Neural cell (in vitro differentiated cells): Measurements from ENCODE around the gene DAW1.

Experiments used
- MXI1 ChIP-seq: fragments of 450-650 bp; conservative IDR thresholded peaks from 2 replicates; pipeline ENCODE4 v1.6.1; 2014; ENCODE audit warnings: antibody characterized with exemption, mild to moderate bottlenecking; ENCODE audit not compliant: poor library complexity, severe bottlenecking
- TF ChIP-seq, protein P1 (sequence below): fragments of 450-650 bp; IDR thresholded peaks from 2 replicates; pipeline ENCODE4 v1.5.1; 2014; ENCODE audit warnings: antibody characterized with exemption, mild to moderate bottlenecking, moderate library complexity; ENCODE audit not compliant: poor library complexity, severe bottlenecking

DNA sequence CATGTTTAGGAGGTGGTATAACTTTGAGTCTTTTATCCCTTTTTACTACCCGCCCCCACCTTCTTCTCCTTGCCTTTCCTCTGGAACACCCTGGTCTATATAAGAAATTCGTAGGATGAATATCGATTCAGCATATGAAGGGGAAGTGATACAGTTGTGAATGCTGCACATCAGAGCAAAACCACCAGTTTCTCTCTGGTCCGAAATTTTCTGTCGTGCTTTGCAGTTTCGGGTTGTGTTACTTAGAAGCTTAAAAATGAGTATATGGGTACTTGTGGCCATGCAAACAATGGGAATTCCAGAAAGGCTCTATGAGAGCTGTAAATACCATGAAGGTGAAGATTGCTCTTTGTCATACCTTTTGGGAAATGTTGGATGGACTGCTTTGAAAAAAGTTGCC lies 60.6 kb downstream of the DAW1 start:
- TF ChIP-seq MXI1 = no peak
- TF ChIP-seq, protein P1, sequence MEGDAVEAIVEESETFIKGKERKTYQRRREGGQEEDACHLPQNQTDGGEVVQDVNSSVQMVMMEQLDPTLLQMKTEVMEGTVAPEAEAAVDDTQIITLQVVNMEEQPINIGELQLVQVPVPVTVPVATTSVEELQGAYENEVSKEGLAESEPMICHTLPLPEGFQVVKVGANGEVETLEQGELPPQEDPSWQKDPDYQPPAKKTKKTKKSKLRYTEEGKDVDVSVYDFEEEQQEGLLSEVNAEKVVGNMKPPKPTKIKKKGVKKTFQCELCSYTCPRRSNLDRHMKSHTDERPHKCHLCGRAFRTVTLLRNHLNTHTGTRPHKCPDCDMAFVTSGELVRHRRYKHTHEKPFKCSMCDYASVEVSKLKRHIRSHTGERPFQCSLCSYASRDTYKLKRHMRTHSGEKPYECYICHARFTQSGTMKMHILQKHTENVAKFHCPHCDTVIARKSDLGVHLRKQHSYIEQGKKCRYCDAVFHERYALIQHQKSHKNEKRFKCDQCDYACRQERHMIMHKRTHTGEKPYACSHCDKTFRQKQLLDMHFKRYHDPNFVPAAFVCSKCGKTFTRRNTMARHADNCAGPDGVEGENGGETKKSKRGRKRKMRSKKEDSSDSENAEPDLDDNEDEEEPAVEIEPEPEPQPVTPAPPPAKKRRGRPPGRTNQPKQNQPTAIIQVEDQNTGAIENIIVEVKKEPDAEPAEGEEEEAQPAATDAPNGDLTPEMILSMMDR = no peak
